ENCODE data around the gene LSM14A.
"Not testable (repeated sequence)": the region's sequence is repeated elsewhere in the genome, so short reads cannot be mapped to it uniquely, and the experiment has no call there.

LSM14A gene

DNA sequence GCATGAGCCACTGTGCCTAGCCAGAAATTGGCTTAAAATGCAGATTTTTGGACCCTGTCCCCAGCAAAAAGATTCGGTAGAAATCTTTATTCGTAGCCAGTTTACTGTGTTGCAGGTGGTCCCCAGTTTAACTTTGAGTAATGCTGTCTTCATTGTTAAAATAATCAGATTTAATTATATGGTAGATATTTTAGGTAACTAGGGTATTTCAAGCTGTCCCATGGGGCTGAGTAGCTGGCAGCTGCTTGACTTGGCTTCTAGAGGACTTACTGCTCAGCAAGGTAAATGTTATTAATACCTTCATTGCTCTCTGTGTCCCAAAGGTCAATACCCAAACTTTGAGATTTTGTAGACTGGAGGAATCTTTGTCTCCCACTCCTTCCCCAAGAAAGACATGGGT, 21.1 kb downstream of the LSM14A start:
- no peak for DNase-seq

DNA sequence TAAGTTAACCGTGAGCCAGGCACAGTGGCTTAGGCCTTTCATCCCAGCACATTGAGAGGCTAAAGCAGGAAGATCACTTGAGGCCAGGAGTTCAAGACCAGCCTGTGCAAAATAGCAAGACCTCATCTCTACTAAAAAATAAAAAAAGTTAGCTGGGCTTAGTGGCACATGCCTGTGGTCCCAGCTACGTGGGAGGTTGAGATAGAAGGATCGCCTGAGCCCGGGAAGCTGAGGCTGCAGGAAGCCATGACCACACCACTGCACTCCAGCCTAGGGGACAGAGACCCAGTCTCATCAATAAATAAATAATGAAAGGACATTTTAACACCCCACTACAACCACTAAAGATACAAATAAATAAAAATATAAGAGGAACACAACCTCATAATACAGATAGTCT, 21.6 kb downstream of the LSM14A start:
- DNase-seq = no peak

DNA sequence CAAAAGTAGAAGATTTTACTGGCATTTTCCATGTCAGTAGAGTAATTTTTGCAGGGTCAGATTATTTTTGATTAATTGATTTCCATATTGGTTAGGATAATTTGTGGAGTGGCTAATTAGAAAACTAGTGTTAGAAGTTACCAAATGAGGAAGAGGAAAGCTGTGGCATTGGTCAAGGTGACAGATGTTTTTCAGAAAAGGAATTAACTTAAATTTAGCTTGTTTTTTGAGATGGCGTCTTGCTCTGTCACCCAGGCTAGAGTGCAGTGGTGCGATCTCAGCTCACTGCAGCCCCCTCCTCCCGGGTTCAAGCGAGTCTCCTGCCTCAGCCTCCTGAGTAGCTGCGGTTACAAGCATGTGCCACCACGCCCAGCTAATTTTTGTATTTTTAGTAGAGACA, 28.8 kb downstream of the LSM14A start:
- no peak for DNase-seq

DNA sequence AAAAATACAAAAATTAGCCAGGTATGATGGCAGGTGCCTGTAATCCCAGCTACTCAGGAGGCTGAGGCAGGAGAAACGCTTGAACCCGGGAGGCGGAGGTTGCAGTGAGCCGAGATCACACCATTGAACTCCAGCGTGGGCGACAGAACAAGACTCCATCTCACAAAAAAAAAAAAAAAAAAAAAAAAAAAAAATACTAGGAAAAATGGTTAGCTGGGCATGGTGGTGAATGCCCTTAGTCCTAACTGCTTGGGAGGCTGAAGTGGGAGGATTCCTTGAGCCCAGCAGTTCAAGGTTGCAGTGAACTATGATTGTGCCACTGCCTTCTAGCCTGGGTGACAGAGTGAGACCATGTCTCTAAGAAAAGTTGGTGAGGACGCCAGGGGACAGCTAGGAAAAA, 33.0 kb downstream of the LSM14A start:
- not testable (repeated sequence) for DNase-seq

DNA sequence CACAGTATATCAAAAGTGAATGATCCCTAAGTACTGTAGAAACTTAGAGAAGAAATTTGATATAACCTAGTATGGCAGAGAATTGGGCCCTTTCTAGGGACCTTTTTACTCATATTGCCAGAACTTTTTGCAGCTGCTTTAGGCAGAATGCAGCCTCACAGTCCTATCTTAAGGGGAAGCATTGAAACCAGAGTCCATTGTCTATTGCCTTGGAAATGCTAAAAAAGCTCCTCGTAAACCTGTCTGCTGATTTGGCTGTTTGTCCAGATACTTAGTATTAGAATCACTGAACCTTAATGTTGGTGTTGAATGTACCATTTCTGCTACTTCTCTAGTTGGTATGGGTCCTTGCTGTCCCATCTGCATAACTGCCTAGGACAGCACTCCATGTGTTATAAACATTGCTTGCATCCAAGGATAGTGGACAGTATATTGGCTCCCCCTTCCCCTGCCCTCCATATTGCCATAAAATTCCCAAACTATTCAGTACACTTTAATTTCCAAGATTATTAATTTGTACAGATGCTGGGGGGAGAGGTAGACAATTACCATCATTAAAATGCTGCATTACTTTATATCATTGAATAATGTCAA, 36.1 kb downstream of the LSM14A start:
- DNase-seq = no peak

DNA sequence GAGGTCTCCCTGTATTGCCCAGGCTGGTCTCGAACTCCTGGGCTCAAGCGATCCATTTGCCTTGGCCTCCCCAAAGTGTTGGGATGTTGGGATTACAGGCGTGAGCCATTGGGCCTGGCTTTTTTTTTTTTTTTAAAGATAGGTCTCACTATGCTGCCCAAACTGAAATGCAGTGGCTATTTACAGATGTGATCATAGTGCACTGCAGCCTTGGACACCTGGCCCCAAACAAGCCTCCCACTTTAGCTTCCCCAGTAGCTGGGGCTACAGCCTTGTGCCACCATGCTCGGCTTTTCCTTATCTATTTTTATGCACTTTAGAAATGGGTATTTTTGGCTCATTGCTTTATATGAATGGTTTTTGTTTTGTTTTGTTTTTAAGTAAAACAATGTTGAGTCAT, 37.4 kb downstream of the LSM14A start:
- no peak for DNase-seq

DNA sequence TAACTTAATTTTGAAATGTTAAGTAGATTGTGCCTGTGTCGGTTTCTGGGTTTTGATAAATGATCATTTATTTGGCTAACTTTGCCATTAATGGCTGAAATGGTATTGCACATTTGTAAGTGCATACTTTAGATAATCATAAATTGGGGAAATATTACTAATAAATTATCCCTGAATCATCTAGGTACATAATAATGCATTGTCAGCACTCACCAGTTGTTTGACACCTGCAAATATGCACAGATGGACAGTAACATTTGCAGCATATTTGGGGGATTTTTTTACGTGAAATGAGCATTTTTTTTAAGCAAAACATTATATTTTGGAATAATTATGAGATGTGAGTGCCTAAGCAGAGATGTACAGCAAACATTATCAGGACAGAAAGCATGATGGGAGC, 41.0 kb downstream of the LSM14A start:
- DNase-seq = no peak

DNA sequence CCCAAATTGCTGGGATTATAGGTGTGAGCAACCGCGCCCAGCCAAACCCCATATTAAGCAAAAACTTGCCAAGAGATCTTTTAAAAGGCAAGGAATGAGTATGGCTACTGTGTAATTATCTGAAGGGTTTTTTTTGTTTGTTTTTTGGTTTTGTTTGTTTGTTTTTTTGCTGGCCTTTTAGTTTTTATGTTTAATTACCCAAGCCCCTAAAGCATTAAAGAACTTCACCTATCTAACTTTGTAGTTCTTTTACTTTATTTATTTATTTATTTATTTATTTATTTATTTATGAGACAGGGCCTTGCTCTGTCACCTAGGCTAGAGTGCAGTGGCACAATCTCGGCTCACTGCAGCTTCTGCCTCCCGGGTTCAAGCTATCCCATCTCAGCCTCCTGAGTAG, 41.7 kb downstream of the LSM14A start:
- no peak for DNase-seq

DNA sequence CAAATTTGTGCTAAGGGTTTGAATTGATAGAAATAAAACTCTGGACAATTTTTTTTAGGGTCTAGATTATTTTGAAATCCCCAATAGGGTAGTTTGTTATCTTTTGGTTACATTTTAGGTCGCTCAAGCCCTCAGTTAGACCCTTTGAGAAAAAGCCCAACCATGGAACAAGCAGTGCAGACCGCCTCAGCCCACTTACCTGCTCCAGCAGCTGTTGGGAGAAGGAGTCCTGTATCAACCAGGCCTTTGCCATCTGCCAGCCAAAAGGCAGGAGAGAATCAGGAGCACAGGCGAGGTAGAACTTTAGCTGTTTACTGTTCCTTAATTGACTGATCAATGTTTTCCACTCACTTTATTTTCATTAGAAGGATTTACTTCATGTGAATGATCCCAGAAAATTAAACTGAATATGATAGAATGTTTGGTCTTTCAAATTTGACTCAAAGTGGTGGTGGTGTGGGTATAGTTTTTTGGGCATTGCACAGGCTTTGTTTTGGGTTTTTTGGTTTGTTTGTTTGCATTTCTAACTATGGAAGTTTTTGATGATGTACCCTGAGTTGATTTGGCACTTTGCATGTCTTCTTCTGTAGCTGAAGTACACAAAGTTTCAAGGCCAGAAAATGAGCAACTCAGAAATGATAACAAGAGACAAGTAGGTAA, 42.8 kb downstream of the LSM14A start:
- DNase-seq = no peak

DNA sequence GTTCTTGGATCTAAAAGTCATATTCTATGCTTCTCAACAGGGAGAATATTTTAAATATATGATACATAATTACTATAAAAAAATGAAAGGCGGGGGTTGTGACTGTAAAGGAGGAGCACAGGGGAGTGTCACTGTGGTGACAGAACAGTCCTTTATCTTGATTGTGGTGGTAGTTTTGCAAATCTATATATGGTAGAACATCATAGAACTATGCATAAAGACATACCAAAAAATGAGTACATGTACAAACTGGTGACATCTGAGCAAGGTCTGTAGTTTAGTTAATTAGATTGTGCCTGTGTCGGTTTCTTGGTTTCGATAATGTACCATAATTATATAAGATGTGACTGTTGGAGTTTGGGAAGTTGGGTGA, 43.3 kb downstream of the LSM14A start:
- no peak for DNase-seq

DNA sequence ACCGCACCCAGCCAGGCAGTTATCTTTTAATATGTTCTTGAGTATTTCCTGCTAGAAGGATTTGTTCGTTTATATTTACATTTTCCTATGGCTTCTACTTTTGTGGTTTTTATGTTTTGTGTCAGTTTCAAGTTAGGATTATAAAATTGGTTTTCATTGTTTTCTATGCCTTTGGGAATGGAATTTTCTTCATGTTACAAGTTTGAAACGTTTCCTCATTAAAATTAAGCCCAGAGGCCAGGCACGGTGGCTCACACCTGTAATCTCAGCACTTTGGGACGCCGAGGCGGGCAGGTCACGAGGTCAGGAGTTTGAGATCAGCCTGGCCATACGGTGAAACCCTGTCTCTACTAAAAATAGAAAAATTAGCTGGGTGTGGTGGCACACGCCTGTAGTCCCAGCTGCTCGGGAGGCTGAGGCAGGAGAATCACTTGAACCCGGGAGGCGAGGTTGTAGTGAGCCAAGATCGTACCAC, 44.5 kb downstream of the LSM14A start:
- not testable (repeated sequence) for DNase-seq

DNA sequence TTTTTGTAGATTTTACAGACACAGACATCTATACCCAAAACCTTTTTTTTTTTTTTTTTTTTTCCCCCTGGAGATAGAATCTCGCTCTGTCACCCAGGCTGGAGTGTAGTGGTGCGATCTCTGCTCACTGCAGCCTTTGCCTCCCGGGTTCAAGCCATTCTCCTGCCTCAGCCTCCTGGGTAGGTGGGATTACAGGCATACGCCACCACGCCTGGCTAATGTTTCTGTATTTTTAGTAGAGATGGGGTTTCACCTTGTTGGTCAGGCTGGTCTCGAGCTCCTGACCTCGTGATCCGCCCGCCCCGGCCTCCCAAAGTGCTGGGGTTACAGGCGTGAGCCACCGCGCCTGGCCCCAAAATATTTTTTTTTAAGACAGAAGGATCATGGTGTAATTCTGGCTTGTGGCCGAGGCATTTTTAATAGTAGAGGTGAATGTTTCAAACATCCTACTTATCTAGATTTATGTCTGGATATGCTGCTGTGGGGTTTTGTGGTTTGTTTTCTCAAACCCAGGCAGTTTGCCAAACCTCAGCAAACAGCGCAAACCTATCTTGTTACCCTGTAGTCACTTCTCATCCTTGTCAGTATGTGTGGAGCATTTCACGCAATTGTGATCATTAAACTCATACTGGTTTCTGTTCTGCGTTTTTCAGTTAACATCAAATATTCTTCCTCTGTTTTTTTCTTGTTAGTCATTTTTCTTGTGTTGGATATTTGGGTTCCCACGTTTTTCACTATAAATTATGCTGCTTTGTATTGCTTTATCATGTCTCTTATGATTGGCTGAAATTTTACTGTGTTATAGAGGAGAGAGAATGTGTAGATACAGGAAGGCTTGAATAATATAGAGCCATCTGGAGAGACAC, 45.9 kb downstream of the LSM14A start:
- peak; percentile 71 to 72 for DNase-seq

DNA sequence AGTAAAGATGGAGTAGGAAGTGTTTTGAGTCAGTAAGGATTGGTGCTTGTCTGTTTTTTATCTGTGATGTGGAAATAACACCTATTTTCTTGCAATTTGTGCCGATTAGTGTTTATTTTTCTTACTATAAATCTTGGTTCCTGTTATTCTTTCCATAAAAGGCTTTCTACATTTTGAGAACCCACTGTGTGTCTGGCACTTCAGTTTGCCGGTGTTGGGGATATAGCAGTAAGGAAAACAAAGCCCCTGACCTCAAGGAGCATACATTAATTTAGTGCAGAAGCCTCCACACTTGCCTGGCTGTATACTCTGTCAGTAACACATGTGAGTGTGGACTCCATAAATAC, 46.5 kb downstream of the LSM14A start:
- DNase-seq = no peak

DNA sequence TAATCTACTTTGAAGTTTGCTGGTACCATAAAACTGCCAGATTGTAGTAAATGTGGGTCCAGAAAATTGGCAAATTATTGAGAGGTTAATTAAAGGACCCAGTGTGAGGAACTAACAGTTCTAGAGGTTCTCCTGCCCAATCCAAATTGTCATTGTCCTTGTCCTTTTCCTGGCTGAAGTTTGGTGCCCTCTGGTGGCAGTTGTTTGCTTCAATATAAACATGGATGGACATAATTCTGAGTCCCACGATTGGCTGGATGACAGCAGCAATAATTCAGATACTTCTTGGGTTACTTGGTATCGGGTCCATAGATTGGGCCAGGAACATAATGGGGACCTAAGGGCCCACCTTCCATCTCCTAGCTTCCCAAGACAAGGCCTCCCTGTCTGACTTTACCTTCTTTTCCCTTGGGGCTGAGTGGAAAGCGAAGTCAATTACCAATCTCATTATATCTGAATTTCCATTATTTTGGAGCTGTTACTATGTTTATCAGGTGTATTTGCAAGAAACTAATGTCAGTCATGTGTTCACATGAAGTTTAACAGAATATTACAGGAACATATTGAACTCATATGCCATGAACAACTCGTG, 48.3 kb downstream of the LSM14A start:
- DNase-seq = peak; percentile 55 to 70

DNA sequence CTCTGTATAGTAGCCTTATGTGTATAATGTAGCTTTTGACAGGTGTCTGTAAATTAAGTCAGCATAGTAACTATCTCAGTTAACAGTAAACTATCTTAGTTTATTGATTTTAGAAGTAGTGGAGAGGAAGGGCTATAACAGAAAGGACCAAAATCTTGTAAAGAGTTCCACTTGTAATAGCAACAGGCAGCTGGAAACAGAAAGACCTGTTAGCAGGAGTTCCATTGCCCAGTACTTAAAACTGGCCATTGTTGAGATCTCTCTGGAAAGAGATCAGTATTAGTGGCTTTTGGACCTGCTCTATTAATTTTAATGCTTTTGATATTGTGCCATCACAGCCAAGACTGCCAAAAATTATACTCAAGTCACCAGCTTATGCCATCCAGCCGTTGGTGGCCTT, 50.1 kb downstream of the LSM14A start:
- DNase-seq = no peak

DNA sequence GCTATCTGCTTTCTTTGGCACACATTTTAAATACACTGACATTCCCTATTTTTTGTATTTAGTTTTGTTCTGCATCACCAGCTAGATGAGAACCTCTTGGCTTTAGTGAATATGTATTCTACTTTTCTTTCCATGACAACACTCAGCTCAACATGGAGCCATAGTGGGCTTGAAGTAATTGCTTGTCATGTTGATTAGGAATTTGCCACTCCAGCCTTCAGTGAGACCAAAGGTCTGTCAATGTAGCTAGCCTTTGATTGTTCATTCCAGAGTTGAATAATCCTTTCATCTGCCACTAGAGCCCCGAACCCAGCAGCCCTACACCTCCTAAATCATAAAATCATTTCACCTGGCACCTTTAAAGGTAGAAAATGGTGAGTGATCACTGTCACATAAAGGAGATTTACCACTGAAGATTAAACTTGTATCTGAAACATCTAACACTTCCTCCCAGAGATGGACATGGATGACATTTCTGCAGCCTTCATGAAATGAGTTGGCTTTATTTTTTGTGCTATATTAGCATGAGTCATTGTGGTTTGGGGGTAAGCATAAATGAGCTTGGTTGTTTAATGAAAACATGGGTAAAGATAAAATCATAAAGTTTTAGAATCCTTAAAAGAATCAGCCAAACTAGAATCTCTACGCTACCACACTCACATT, 52.8 kb downstream of the LSM14A start:
- DNase-seq = no peak

DNA sequence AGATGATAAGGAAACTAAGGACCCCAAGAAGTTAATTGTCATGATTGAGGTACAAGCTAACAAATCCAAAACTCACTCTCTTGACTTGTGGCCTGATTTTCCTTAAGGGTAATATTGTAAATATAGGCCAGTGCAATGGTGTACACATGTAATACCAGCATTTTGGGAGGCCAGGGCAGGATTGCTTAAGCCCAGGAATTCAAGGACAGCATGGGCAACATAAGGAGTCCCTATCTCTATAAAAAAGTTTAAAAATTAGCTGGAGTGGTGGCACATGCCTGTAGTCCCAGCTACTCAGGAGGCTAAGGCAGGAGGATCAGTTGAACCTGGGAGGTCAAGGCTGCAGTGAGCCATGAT, 53.3 kb downstream of the LSM14A start:
- no peak for DNase-seq

DNA sequence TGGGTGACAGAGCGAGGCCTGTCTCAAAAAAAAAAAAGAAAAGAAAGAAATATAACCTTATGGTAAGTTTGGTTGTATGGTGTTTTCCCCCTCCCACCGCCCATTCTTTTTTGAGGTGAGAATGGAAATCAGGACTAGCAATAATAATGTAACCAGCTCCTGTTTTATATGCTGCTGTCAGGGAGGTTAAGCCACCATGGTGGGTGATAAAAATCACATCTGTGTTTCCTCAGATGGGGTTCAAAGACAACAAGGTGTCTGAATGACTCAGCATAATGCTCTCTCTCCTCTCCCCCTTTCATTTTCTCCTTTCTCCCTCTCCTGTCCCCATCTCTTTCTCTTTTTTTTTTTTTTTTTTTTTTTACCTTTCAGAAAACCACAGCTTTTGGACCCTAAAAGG, 53.7 kb downstream of the LSM14A start:
- no peak for DNase-seq

DNA sequence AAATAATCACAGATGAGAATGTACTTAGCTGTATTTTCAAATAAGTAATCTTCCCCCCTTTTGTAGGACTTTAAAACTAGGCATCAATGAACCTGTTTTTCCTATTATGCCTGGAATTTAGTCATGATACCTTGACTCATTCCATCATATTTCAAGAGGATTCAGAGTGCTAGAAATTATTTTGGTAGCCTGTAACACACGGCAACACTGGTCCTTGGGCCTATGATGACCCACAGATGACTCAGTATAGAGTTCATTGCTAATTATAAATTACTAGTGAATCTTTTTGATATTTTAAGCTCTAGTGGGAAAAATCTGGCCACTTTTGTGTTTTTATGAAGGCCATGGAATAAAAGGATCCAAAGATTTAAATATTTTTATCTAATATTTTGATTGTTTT, 56.0 kb downstream of the LSM14A start:
- no peak for DNase-seq

DNA sequence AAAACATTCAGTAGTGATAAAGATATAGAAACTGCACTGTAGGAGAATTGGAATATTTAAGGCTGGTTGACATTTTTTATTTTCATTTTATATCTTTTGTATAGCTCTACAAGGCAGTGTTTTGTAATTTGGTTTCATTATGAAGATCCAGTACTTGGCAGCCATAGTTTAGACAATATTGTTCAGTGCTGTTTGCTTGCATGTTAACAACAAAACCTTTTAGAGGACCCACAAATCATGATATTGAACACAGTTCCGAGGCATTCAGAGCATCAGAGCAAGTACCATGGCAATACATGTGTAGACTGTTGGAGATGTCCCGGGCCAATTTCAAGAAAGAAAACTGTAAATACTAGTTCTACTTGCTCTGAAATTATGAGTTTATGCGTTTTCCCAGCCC, 56.5 kb downstream of the LSM14A start:
- no peak for DNase-seq

DNA sequence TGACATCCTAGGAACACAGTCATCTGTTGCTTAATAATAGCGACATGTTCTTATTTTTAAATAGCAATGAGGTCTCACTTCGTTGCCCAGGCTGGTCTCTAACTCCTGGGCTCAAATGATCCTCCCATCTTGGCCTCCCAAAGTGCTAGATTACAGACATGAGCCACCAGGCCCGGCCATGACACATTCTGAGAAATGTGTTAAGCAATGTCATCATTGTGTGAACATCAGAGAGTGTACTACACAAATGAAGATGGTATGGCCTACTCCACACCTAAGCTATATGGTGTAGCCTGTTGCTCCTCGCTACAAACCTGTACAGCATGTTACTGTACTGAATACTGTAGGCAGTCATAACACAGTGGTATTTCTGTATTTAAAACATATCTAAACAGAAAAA, 57.4 kb downstream of the LSM14A start:
- DNase-seq = no peak

DNA sequence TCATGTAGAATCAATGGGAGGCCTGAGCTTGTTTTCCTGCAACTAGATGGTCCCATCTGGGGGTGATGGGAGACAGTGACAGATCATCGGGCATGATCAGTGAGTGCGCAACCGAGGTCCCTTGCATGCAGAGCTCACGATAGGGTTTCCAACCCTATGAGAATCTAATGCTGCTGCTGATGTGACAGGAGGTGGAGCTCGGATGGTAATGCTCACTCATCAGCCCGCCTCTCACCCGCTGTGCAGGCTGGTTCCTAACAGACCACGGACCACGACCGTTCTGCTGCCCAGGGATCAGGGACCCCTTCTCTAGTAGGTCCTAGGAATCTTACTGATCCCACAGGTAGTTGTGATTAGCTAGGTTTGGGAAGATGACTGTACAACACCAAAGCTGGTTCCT, 58.5 kb downstream of the LSM14A start:
- no peak for DNase-seq

DNA sequence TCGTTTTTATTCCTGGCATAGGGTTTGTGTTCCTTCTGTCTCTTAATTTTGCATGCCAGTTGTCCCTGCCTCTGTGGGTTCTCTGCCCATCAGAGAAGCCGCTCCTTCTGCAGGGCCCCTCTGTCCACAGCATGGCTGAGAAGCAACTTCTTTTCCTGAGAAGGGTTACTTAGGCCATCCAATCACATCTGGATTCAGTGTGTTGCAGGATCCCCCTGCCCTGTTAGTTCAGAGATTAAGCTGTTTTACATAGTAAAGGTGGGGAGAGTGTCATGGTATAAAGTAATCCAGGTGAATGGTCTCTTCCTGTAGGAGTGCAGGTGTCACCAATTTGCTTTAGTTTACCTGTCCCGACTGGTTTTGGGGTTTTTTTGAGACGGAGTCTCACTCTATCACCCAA, 59.1 kb downstream of the LSM14A start:
- no peak for DNase-seq

All from CD4-positive, alpha-beta T cell treated with Interleukin-1 beta for 1 hour (primary cell).